DND-41 (cell line): ENCODE results near the gene PLXNA3.

Experiments used
- EZH2 ChIP-seq: IDR thresholded peaks from 3 replicates; pipeline ENCODE4 v1.6.1; 2012; ENCODE audit warnings: borderline replicate concordance, low read depth, mild to moderate bottlenecking, moderate library complexity, low read length, inconsistent platforms; ENCODE audit not compliant: severe bottlenecking
- TF ChIP-seq, protein P1 (sequence below): IDR thresholded peaks from 2 replicates; pipeline ENCODE4 v1.5.1; 2012; ENCODE audit warnings: borderline replicate concordance, low read length, moderate library complexity, mild to moderate bottlenecking; ENCODE audit not compliant: poor library complexity, severe bottlenecking; ENCODE audit errors: extremely low read depth

GRCh38 chrX:154446430-154446829 lies 11.7 kb upstream of the PLXNA3 start:
- TF ChIP-seq, protein P1, sequence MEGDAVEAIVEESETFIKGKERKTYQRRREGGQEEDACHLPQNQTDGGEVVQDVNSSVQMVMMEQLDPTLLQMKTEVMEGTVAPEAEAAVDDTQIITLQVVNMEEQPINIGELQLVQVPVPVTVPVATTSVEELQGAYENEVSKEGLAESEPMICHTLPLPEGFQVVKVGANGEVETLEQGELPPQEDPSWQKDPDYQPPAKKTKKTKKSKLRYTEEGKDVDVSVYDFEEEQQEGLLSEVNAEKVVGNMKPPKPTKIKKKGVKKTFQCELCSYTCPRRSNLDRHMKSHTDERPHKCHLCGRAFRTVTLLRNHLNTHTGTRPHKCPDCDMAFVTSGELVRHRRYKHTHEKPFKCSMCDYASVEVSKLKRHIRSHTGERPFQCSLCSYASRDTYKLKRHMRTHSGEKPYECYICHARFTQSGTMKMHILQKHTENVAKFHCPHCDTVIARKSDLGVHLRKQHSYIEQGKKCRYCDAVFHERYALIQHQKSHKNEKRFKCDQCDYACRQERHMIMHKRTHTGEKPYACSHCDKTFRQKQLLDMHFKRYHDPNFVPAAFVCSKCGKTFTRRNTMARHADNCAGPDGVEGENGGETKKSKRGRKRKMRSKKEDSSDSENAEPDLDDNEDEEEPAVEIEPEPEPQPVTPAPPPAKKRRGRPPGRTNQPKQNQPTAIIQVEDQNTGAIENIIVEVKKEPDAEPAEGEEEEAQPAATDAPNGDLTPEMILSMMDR, result no peak
- TF ChIP-seq EZH2, result no peak
